Measurements from ENCODE around the gene PRX.
A peak's percentile ranks its signal among the peaks of the same experiment; 100 is the strongest.

PRX gene

DNA sequence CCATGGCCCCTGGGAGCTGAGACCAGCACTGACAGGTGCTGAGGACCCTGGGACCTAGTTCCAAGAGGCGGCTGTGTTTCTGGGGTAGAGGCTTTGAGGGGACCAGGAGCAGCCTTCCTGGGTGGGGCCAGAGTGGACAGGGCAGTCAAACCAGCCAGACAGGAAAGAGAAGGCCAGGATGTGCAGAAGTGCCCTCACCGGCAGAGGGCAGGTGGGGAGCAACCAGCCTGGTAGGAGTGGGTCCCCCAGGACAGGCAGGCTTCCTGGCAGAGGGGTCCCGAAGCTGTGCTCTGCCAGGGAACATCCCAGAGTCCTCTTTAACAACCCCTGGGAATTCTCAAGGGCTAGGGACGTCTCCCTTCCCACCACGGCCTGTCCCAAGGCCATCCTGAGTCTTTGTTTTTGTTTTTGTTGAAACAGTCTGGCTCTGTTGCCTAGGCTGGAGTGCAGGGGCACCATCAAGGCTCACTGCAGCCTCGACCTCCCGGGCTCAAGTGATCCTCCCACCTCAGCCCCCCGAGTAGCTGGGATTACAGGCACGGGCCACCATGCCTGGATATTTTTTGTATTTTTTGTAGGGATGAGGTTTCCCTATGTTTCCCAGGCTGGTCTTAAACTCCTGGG, 20.2 kb downstream of the PRX start:
- Histone ChIP-seq H3K4me3 (ENCODE audit: low read depth in 1 of 2, low read length in 2 of 2) (no peak overlapping the region), H3K4me2 (ENCODE audit: insufficient read depth, low read length) (no peak overlapping the region)
- no peak for ATAC-seq (ENCODE audit: insufficient read depth, low read depth)

DNA sequence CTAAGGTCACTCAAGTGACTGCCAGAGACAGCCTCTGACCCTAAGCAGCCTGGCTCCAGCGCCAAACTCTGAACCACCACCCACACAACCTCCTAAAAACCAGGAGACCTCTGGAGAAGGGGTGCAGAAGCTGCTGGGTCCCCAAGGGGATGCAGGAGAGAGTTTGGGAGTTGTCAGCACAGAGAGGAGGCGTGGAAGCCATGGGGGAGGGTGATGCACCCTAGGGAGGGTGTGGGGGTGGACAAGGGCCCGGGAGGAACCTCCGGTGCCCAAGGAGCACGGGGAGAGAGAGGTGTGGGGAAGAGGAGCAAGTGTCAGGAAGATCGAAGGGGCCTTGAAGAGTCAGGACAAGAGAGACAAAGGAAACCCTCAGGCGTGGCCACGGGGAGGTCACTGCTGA, 21.1 kb downstream of the PRX start:
- H3K4me3 ChIP-seq (ENCODE audit: low read depth in 1 of 2, low read length in 2 of 2) = no peak overlapping the region
- no peak overlapping the region for H3K27ac ChIP-seq (ENCODE audit: low read length)
- no peaks in the 10 kb centered on the region for H3K79me2 ChIP-seq (ENCODE audit: insufficient read depth, low read length)
- no peaks in the 10 kb centered on the region for H4K20me1 ChIP-seq (ENCODE audit: insufficient read depth, low read length)
- H3K27me3 ChIP-seq (ENCODE audit: insufficient read depth, low read length, poor library complexity) = no peaks in the 10 kb centered on the region
- H3K36me3 ChIP-seq (ENCODE audit: insufficient read depth, low read length) = no peaks in the 10 kb centered on the region
- H3K4me2 ChIP-seq (ENCODE audit: insufficient read depth, low read length) = no peak overlapping the region
- no peak overlapping the region for H2AFZ ChIP-seq (ENCODE audit: low read depth, low read length)
- DNase-seq (no peak), ATAC-seq (ENCODE audit: insufficient read depth, low read depth) (no peak)
- TF ChIP-seq CTCF (IDR thresholded peaks at IDR 0.05; ENCODE audit: borderline replicate concordance, extremely low read depth, low read length, poor library complexity, severe bottlenecking) = no peak
- H3K9me3 ChIP-seq (ENCODE audit: insufficient read depth, low read length, severe bottlenecking) = no peaks in the 10 kb centered on the region
- no peak overlapping the region for H3K9ac ChIP-seq (ENCODE audit: low read depth, low read length)
- no peaks in the 10 kb centered on the region for H3K4me1 ChIP-seq (ENCODE audit: insufficient read depth, low read length)

More for the DNA sequence above, 20.2 kb downstream of the PRX start:
- no peaks in the 10 kb centered on the region for H3K4me1 ChIP-seq (ENCODE audit: insufficient read depth, low read length)
- H4K20me1 ChIP-seq (ENCODE audit: insufficient read depth, low read length) = no peaks in the 10 kb centered on the region
- H3K36me3 ChIP-seq (ENCODE audit: insufficient read depth, low read length) = no peaks in the 10 kb centered on the region
- H3K27ac ChIP-seq (ENCODE audit: low read length) = no peak overlapping the region
- H3K79me2 ChIP-seq (ENCODE audit: insufficient read depth, low read length) = no peaks in the 10 kb centered on the region
- no peak for DNase-seq
- TF ChIP-seq EZH2 (IDR thresholded peaks at IDR 0.05; ENCODE audit: borderline replicate concordance, low read depth, low read length, severe bottlenecking) (no peak), CTCF (IDR thresholded peaks at IDR 0.05; ENCODE audit: borderline replicate concordance, extremely low read depth, low read length, poor library complexity, severe bottlenecking) (peak; percentile 10)
- no peaks in the 10 kb centered on the region for H3K27me3 ChIP-seq (ENCODE audit: insufficient read depth, low read length, poor library complexity)
- H2AFZ ChIP-seq (ENCODE audit: low read depth, low read length) = no peak overlapping the region
- no peaks in the 10 kb centered on the region for H3K9me3 ChIP-seq (ENCODE audit: insufficient read depth, low read length, severe bottlenecking)
- H3K9ac ChIP-seq (ENCODE audit: low read depth, low read length) = no peak overlapping the region

GRCh38 chr19:40390084-40390742, 23.0 kb downstream of the PRX start, which contains the start of gene HIPK4:
HIPK4 (minus strand) TSS chr19:40390181; CDS start chr19:40389902, 279 bp downstream.
- Histone ChIP-seq H3K4me2 (ENCODE audit: insufficient read depth, low read length) (no peak within 1 kb of the TSS), H3K9me3 (ENCODE audit: insufficient read depth, low read length, severe bottlenecking) (no peaks in the 10 kb centered on the region), H3K4me3 (ENCODE audit: low read depth in 1 of 2, low read length in 2 of 2) (no peak within 1 kb of the TSS), H4K20me1 (ENCODE audit: insufficient read depth, low read length) (no peaks in the 10 kb centered on the region), H3K27me3 (ENCODE audit: insufficient read depth, low read length, poor library complexity) (no peaks in the 10 kb centered on the region), H3K36me3 (ENCODE audit: insufficient read depth, low read length) (no peaks in the 10 kb centered on the region), H3K4me1 (ENCODE audit: insufficient read depth, low read length) (no peaks in the 10 kb centered on the region), H3K9ac (ENCODE audit: low read depth, low read length) (no peak within 1 kb of the TSS), H3K79me2 (ENCODE audit: insufficient read depth, low read length) (no peaks in the 10 kb centered on the region), H3K27ac (ENCODE audit: low read length) (no peak within 1 kb of the TSS), H2AFZ (ENCODE audit: low read depth, low read length) (no peak within 1 kb of the TSS)
- ATAC-seq (ENCODE audit: insufficient read depth, low read depth) (no peak), DNase-seq (no peak)
- TF ChIP-seq EZH2 (IDR thresholded peaks at IDR 0.05; ENCODE audit: borderline replicate concordance, low read depth, low read length, severe bottlenecking) (no peak), CTCF (IDR thresholded peaks at IDR 0.05; ENCODE audit: borderline replicate concordance, extremely low read depth, low read length, poor library complexity, severe bottlenecking) (no peak)
